Measurements from ENCODE around the gene PXMP4.

Gene PXMP4

DNA sequence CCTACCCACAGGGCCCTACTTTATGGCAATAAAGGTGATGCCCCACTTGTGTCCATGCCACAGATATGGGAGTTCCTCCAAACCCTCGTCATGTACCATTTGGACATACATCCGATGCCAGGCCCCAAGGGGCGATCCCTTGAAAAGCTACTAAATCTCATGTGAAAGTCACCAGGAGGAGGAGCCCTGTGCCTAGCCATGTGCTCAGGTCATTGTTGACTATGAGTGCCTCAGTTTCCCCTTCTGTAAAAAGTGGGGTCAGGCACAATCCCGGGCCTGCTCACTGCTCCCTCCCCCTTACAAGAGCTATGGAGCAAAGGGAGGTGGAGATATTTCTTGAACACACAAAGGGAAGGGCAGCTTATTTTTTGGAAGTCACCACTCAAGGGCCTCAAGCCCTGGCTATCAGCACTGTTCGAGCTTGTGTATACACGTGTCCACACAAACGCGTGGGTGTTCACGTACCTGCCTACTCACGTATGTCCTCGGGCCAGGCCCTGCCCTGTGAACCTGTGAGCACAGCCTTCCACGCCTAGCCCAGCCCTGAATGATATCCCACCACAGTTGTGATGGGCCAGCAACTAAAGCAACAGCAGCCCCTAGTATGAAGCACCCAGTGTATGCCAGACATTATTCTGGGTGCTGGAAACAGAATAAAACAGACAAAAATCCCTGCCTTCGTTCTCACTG lies 51.5 kb downstream of the PXMP4 start:
- DNase-seq (no peak), ATAC-seq (replicated peaks) (no peak)
- H3K36me3 Mint-ChIP-seq, result peaks cover 0 to 3% of the 10 kb centered on the region in 2 donors
- H3K4me1 Mint-ChIP-seq, result peaks cover 30 to 45% of the 10 kb centered on the region in 2 donors
- no peaks in the 10 kb centered on the region for H3K9me3 Mint-ChIP-seq
- peak overlapping the region; percentile 85 to 86 for H3K4me3 Mint-ChIP-seq
- H3K27ac Mint-ChIP-seq, result no peak overlapping the region
- H3K27me3 Mint-ChIP-seq, result peaks cover 0 to 6% of the 10 kb centered on the region in 2 donors

DNA sequence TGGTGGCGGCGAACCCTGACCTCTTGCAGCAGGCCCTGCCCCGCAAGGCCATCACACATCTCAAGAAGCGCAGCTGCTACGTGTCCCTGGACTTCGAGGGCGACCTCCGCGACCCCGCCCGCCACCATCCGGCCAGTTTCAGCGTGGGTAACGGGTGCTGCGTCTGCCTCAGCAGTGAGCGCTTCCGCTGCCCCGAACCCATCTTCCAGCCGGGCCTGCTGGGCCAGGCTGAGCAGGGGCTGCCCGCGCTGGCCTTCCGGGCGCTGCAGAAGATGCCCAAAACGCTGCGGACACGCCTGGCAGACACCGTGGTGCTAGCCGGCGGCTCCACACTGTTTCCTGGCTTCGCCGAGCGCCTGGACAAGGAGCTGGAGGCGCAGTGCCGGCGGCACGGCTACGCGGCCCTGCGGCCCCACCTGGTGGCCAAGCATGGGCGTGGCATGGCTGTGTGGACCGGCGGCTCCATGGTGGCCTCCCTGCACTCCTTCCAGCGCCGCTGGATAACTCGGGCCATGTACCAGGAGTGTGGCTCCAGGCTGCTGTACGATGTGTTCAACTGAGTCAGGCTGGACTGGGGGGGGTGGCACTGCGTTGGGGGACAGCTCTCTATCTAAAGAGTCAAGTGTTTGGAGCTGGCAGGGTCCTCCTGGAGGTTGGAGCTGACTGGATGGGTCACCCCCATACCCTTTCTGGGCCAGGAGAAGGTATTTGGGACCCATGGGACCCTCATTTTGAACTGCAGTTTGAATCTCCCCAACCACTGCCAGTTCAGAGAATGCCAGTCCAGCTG lies 52.2 kb downstream of the PXMP4 start:
- Mint-ChIP-seq H3K9me3 (no peaks in the 10 kb centered on the region), H3K4me1 (peaks cover 26 to 42% of the 10 kb centered on the region in 2 donors), H3K36me3 (peaks cover 0 to 3% of the 10 kb centered on the region in 2 donors), H3K27ac (peak overlapping the region; percentile 91), H3K27me3 (peaks cover 0 to 3% of the 10 kb centered on the region in 2 donors), H3K4me3 (peak overlapping the region; percentile 85 to 86)
- peak; percentile 76 for DNase-seq
- ATAC-seq (replicated peaks), result peak; percentile 55 to 56

DNA sequence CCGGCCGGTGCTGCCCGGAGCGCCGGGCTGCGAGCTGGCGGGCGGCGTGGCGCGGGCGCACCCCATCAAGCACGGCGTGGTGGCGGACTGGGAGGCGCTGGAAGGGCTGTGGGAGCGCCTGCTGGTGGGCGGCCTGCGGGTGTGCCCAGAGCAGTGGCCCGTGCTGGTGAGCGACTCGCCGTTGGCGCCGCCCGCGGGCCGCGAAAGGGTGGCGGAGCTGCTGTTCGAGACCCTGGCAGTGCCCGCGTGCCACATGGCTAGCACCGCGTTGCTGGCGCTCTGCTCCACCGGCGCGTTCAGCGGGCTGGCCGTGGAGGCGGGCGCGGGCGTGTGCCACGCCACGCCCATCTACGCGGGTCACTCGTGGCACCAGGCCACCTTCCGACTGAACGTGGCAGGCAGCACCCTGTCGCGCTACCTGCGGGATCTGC lies 52.9 kb downstream of the PXMP4 start:
- peaks cover 0 to 3% of the 10 kb centered on the region in 2 donors for H3K36me3 Mint-ChIP-seq
- DNase-seq, result peak; percentile 49
- peak overlapping the region; percentile 85 to 86 for H3K4me3 Mint-ChIP-seq
- H3K27me3 Mint-ChIP-seq, result no peaks in the 10 kb centered on the region
- peak; percentile 19 to 28 for ATAC-seq (replicated peaks)
- H3K9me3 Mint-ChIP-seq, result no peaks in the 10 kb centered on the region
- peak overlapping the region; percentile 91 for H3K27ac Mint-ChIP-seq
- H3K4me1 Mint-ChIP-seq, result peaks cover 28 to 43% of the 10 kb centered on the region in 2 donors

DNA sequence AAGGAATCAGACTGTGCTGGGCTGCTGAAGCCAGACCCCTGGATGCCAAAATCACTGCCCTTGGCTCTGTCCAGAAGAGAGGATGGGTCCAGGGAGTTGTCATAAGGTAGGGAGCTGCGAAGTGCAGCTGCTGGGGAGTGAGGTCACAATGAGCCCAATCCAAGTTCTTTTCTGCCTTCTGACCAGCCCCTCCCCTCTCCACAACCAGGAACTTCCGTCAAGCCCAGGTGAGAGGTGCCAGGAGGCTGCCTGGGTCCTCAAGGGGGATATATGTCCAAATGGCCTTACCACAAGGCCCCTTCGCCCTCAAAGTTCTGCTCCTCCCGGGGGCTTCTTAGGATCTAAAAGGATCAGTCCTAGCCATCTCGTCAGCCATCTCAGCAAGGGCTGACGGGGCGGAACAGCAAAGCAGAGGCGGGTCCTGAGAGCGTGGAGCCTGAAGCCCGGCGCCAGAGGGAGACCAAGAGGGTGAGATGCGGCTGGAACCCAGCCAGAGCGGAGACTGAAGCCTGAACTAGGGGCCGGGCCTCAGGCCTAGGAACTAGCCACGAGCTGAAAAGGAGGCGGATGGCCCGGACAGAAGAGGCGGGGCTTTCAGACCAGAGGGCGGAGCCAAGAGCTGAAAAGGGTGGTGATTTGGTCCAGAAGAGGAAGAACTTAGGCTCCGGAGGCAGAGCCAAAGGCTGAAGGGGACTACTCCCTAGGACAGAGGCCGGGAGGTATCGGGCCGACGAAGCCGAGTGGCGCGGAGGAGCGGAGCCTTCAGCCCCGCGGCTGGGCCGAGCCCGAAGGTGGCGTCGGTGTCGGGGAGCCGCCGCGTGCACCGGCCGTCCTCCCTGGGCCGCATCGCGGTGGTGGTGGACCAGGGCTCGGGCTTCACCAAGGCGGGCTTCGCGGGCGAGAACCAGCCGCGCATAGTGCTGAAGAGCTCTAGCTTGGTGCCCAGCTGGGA lies 53.5 kb downstream of the PXMP4 start, which contains the start of gene ACTL10:
Gene ACTL10, plus strand, starts transcription at position 651 of the 952 bp plus-strand sequence. CDS start 555 bp downstream, outside the sequence.
- Mint-ChIP-seq H3K4me3 (peak within 1 kb of the TSS; percentile 85 to 86), H3K36me3 (peaks cover 0 to 3% of the 10 kb centered on the region in 2 donors), H3K4me1 (peaks cover 30 to 43% of the 10 kb centered on the region in 2 donors), H3K27me3 (no peaks in the 10 kb centered on the region), H3K9me3 (no peaks in the 10 kb centered on the region), H3K27ac (peak within 1 kb of the TSS; percentile 91)
- ATAC-seq (replicated peaks) (peak; percentile 74 to 76), DNase-seq (peak; percentile 94)

DNA sequence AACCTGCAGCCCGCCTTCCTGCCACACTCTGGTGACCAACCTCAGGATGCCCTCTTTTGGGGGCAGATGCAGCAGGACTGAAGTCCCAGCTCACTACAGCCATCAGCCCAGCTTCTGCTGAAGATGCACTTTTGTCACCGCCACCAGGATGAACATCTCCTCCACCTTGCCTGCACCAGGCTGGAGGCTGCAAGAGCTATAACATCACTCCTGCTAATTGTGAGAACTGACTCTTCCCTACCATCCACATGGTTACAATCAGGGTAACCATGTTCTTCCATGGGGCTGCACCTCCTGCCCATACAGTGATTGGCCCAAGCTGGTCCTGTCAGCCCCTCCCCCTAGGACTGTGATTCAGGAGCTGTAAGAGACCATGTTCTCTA lies 55.4 kb downstream of the PXMP4 start:
- Mint-ChIP-seq H3K27ac (peak overlapping the region; percentile 80), H3K4me3 (peak overlapping the region; percentile 84 to 89), H3K9me3 (no peaks in the 10 kb centered on the region), H3K36me3 (peaks cover 0 to 1% of the 10 kb centered on the region in 2 donors), H3K27me3 (no peaks in the 10 kb centered on the region), H3K4me1 (peaks cover 29 to 43% of the 10 kb centered on the region in 2 donors)
- no peak for ATAC-seq (replicated peaks)
- DNase-seq, result no peak

DNA sequence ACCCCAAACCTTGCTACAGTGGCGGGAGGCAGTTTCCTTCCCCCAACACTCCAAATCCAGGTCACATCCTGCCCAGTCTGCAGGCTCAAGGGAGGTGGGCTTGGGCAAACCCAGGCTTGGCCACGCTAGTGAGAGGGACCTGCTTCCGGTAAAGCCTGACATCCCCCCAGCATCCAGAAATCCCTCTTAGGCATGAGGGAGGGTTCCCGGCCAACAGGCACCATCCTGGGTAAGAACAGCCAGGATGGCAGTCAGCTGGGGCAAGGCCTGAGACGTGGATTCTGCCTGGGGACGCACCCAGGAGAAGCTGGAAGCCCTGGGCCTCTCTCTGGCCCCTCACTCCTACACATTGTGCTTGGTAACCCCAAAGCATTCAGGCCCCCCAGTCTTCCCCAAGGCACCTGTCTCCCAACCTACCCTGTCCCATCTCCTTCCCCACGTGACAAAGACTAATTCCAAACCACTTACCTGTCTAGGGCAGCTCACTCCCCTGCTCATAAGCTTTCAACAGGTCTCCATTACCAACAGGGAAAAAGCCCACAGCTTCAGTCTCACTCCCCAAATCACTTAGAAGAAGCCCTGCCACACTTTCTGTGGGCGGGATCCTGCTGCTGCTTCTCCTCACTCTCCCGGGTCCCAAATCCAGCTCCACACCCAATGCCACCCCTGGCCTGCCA lies 55.9 kb downstream of the PXMP4 start:
- H3K36me3 Mint-ChIP-seq, result peaks cover under 1 to 2% of the 10 kb centered on the region in 2 donors
- ATAC-seq (replicated peaks) (no peak), DNase-seq (no peak)
- peak overlapping the region; percentile 80 for H3K27ac Mint-ChIP-seq
- H3K4me3 Mint-ChIP-seq, result peak overlapping the region; percentile 84 to 89
- H3K27me3 Mint-ChIP-seq, result no peaks in the 10 kb centered on the region
- no peaks in the 10 kb centered on the region for H3K9me3 Mint-ChIP-seq
- peaks cover 28 to 43% of the 10 kb centered on the region in 2 donors for H3K4me1 Mint-ChIP-seq

DNA sequence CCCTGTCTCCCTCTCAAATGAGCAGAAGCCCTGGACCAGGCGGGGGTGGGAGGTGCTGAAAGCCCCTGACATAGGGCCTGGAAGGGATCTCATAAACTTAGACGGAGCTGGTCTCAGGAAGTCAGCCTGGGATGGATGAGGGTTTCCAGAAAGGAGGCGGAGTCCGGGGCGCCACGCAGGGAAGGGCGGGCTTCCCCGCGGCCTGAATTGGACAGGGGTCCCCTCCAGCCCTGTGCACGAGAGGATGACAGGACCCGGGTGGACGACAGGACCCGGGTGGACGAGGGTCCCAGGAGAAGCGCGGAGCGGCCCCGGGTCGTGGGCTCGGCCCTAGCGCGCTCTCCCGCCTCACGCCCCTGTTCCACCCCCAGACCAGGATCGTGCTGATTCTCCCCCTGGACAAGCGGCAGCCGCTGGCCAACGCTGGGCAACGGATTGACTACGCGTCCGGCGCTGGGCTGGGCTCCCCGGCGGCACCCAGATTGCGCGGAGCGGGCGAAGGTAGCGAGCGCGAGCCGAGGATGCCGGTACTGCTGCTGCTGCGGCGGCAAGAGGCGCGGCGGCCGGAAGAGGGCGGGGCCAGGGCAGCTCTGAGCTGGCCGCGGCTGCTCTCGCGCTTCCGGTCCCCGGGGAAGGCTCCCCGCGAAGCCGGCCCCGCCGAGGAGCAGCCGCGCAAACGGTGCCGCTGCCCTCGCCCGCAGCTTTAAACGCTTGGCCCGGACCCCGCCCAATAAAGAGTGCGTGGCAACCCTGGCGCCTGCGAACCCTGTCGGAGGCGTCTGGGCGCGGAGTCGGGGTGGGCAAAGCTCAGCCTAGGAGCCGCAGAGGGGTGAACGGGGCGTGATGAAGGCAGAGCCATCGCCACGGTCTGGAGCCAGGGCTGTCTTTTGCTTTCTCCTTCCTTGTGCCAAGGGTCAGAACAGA lies 56.7 kb downstream of the PXMP4 start:
- peak; percentile 77 for DNase-seq
- Mint-ChIP-seq H3K4me3 (peak overlapping the region; percentile 84 to 89), H3K36me3 (peaks cover 4 to 6% of the 10 kb centered on the region in 2 donors), H3K27ac (peak overlapping the region; percentile 81), H3K4me1 (peaks cover 28 to 41% of the 10 kb centered on the region in 2 donors), H3K27me3 (no peaks in the 10 kb centered on the region), H3K9me3 (no peaks in the 10 kb centered on the region)
- peak; percentile 61 to 71 for ATAC-seq (replicated peaks)

DNA sequence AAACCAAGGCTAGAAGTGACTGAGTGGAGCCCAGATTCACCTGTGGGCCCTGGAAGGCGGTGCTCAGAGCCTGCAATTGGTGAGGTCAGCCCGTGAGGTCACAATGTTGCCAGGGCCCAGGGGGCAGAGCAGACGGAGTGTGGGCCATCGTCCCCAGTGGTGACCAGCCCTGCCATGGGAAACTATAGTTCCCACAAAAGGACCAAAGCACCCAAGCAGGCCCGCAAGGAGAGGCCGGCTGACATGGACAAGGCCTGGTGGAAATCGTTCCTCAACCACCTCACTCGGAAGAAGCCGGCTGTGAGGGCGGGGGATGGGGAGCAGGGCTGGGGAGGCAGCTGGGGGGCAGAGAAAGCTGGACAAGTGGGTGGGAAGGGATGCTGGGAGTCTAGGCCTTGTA lies 57.9 kb downstream of the PXMP4 start, which contains the start of gene C20orf144:
Gene C20orf144, plus strand, starts transcription at position 156 of the 400 bp plus-strand sequence. Its CDS starts 19 bp downstream, at position 175.
- peaks cover 4 to 6% of the 10 kb centered on the region in 2 donors for H3K36me3 Mint-ChIP-seq

DNA sequence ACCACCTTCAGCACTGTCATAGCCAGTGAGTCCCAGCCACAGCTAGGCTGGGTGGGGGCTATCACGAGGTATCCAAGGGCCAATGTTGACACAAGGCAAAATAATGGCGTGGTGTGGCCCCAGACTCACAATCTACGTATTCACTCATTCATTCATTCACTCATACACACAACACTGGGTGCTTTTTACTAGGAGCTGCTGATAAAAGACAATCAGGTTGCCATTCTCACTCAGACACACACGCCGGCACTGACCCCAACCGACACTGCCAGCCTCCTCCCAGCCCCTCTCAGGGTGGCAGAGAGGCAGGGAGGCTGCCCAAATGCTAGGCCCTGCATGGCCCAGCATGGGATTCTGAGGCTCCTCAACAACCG lies 59.4 kb downstream of the PXMP4 start:
- Mint-ChIP-seq H3K9me3 (no peaks in the 10 kb centered on the region), H3K4me3 (no peak overlapping the region), H3K27ac (no peak overlapping the region), H3K36me3 (peaks cover 4 to 5% of the 10 kb centered on the region in 2 donors), H3K4me1 (peaks cover 17 to 25% of the 10 kb centered on the region in 2 donors), H3K27me3 (no peaks in the 10 kb centered on the region)
- DNase-seq (no peak), ATAC-seq (replicated peaks) (no peak)

More for the DNA sequence above, 57.9 kb downstream of the PXMP4 start, which contains the start of gene C20orf144:
- peaks cover 23 to 34% of the 10 kb centered on the region in 2 donors for H3K4me1 Mint-ChIP-seq
- no peaks in the 10 kb centered on the region for H3K9me3 Mint-ChIP-seq
- H3K27ac Mint-ChIP-seq, result peak within 1 kb of the TSS; percentile 81
- peak within 1 kb of the TSS; percentile 84 to 89 for H3K4me3 Mint-ChIP-seq
- no peaks in the 10 kb centered on the region for H3K27me3 Mint-ChIP-seq
- ATAC-seq (replicated peaks) (no peak), DNase-seq (no peak)

DNA sequence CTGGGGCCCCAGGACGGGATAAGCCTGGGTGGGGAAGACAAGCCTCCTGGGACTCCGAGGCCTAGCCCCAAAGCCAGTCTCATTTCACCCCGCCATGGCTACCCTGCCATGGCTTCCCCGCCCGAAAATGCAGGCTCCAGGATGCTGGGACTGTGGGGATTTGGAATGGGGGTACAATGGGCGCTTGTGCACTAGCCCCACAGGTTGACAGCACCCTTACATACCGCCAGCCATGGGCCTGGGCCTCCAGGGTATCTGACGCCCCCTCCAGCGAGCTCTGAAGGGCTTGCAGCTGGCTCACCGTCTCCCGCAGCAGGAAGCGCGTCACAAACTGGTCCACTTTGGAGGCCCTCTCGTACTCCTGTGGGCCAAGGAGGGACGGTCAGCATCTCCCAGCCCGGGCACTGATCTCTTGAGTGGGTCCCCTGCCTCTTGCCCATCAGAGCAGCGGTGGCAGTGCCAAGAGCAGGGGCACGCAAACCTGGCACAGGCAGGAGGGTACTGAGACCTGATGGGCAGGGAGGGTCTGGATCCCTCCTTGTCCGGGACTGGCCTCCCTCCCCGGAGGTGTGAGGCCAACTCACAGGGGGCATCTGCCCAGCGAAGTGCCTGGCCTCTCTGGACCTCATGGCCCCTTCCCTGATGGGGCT lies 60.0 kb downstream of the PXMP4 start:
- ATAC-seq (replicated peaks) (no peak), DNase-seq (no peak)
- Mint-ChIP-seq H3K36me3 (peaks cover 4 to 5% of the 10 kb centered on the region in 2 donors), H3K27me3 (no peaks in the 10 kb centered on the region), H3K27ac (no peak overlapping the region), H3K4me1 (peaks cover 17 to 22% of the 10 kb centered on the region in 2 donors), H3K4me3 (no peak overlapping the region), H3K9me3 (no peaks in the 10 kb centered on the region)

DNA sequence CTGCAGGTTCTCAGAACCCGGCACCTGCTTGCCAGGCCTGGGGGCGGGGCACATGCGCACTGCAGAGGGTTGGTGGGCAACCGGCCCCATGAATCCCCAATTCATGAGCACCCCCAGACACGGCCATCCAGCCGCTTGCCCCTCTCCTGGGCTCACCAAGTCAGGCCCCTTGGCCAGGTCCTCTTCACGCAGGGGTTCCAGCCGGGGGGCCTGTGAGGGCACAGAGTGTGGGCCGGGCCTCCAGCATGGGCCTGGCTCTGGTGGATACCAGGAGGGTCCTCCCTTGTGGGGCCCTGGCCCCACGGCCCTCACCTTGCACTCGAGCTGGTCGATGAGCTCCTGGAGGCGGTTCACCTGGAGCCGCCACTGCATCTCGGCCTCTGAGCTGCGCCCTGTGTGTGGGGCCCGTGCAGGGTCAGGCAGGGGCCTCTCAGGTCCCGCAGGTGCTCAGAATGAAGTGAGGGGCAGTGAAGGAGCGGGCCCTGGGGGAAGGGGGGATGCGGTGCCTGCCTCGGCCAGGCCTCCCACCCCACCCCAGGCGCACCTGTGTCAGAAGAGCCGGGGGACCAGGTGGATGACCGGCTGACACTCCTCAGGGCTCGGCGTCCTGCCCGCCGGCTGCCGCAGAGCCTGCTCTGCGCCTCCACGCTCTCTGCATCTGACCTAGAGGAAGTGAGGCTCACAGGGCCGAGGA lies 60.6 kb downstream of the PXMP4 start:
- no peak for ATAC-seq (replicated peaks)
- peaks cover 12 to 16% of the 10 kb centered on the region in 2 donors for H3K4me1 Mint-ChIP-seq
- H3K27me3 Mint-ChIP-seq, result no peaks in the 10 kb centered on the region

More for the DNA sequence above, 60.6 kb downstream of the PXMP4 start:
- Mint-ChIP-seq H3K4me3 (no peak overlapping the region), H3K36me3 (peaks cover 4 to 5% of the 10 kb centered on the region in 2 donors), H3K27ac (no peak overlapping the region), H3K9me3 (no peaks in the 10 kb centered on the region)
- DNase-seq, result no peak
